Measurements from ENCODE around the gene ENOSF1. TPM values are rescaled to one million over a fixed set of nuclear protein-coding genes. Genes with fewer than 3 reads are reported as not detected.

The ENOSF1 gene
- total and polyA plus RNA-seq, 2 of the 13 experiments (the other 11 are each of a cell fraction or from before 2014, with no cell fraction given): 37.6 to 40.1 TPM

GRCh38 chr18:658001-658946 is 54.2 kb downstream of the ENOSF1 start (continued):
- TF ChIP-seq ZNF704 (CRISPR knock-in tag; IDR thresholded peaks at IDR 0.05; ENCODE audit: borderline replicate concordance) (no peak), ZNF530 (CRISPR knock-in tag; IDR thresholded peaks at IDR 0.05; ENCODE audit: low read depth) (no peak), ZNF549 (CRISPR knock-in tag; IDR thresholded peaks at IDR 0.05) (no peak), ZMAT5 (CRISPR knock-in tag; IDR thresholded peaks at IDR 0.05; ENCODE audit: borderline replicate concordance, low read depth) (no peak), ZBTB4 (CRISPR knock-in tag; IDR thresholded peaks at IDR 0.05; ENCODE audit: borderline replicate concordance) (no peak), ZNF10 (CRISPR knock-in tag; IDR thresholded peaks at IDR 0.05; ENCODE audit: borderline replicate concordance, low read depth) (no peak), TBP (CRISPR knock-in tag; IDR thresholded peaks at IDR 0.05) (no peak), ZNF777 (CRISPR knock-in tag; IDR thresholded peaks at IDR 0.05) (no peak; the same call in 1 of the 2 replicates), SAFB2 (CRISPR knock-in tag; IDR thresholded peaks at IDR 0.05; ENCODE audit: borderline replicate concordance, low read depth) (peak; percentile 87; the same call in 1 of the 2 replicates), POLR2AphosphoS2 (IDR thresholded peaks at IDR 0.05; ENCODE audit: low read depth, low read length) (no peak), ZGPAT (CRISPR knock-in tag; IDR thresholded peaks at IDR 0.05) (peak; percentile 66; the same call in 1 of the 2 replicates), YEATS2 (CRISPR knock-in tag; IDR thresholded peaks at IDR 0.05; ENCODE audit: borderline replicate concordance) (peak; percentile 30; the same call in 1 of the 2 replicates), ATF6 (CRISPR knock-in tag; conservative IDR thresholded peaks at IDR 0.05) (peak; percentile 29; the same call in 1 of the 2 replicates), ZNF576 (CRISPR knock-in tag; IDR thresholded peaks at IDR 0.05) (no peak), NFE2L1 (CRISPR knock-in tag; IDR thresholded peaks at IDR 0.05; ENCODE audit: borderline replicate concordance) (no peak), HES4 (CRISPR knock-in tag; IDR thresholded peaks at IDR 0.05; ENCODE audit: borderline replicate concordance) (no peak), ZNF761 (CRISPR knock-in tag; conservative IDR thresholded peaks at IDR 0.05) (no peak)

Data from HepG2 (cell line).